Measurements from ENCODE around the gene NPBWR2. TPM values are rescaled to one million over a fixed set of nuclear protein-coding genes. Genes with fewer than 3 reads are reported as not detected.

Gene NPBWR2
- total RNA-seq, 1 donor from 2014 or later, result not detected

DNA sequence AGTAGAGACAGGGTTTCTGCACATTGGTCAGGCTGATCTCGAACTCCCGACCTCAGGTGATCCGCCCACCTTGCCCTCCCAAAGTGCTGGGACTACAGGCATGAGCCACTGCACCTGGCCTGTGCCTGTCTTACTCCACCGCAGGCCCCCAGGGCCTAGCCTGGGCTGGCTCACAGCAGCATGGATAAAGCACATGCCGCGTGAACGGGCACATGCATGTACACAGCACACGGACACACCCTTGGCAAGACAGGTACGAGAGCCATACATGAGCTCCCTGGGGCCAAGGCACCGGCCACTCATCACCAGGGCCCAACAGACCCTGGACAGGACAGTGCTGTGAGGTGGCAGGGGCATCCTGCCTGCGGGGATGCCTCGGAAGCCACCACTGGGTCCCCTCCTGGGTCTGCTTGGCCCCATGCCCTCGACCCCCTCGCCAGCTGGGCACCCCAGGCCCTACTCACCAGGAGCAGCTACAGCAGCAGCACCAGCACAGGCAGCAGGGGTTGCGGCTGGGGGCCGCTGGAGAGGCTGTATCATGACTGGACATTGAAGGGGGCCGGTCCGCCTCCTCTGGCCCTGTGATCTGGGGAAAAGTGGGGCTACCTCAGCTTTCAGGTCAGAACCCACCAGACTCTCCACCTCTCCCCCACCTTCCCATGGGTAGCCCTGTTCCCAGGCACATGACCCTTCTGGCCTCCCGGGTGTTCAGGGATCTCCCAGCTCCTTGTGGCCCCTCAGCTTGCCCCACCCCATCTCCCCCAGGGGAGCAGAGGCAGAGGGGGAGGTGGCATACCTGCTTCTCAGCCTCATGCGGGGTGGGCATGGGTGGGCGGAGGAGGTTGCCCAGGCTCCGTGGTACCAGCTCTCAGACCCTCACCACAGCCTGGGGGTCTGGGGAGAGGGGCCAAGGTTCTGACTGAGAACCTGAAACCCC lies 31.0 kb downstream of the NPBWR2 start:
- intact Hi-C loops (cut with micrococcal nuclease), result loop anchor here (5.0 kb wide), 3 partner anchors 449 to 1689 kb away; partner anchors contain the start of genes FNDC11, GMEB2 and RPS21

DNA sequence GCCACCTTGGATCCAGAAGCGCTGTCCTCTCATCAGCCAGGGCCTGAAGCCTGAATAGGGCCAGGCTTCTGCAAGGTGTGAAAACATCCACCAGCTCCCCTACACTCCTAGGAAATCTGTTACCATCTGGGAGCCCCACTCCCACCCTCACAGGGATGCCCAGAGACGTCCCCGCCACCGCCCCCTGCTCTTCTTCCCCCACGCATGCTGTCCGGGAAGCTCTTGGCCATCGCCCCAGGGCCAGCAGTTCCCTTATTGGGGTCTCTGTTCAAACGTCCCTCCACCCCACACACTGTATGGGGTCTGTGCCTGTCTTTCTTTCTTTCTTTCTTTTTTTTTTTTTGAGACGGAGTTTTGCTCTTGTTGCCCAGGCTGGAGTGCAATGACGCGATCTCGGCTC lies 31.8 kb downstream of the NPBWR2 start:
- intact Hi-C loops (cut with micrococcal nuclease), result loop anchor here (5.0 kb wide), 3 partner anchors 448 to 1688 kb away; partner anchors contain the start of genes FNDC11, GMEB2 and RPS21

DNA sequence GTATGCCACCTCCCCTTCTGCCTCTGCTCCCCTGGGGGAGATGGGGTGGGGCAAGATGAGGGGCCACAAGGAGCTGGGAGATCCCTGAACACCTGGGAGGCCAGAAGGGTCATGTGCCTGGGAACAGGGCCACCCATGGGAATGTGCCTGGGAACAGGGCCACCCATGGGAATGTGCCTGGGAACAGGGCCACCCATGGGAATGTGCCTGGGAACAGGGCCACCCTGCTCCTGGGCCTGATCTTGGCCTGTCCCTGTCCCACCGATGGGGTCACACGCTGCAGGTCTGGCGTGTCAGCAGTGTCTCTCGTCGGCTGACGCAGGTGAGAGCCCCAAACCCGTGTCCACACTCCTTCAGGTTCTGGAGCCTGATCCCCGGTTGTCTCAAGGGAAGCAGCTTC lies 32.4 kb downstream of the NPBWR2 start:
- intact Hi-C loops (cut with micrococcal nuclease), result loop anchor here (5.0 kb wide), 3 partner anchors 448 to 1688 kb away; partner anchors contain the start of genes FNDC11, GMEB2 and RPS21

DNA sequence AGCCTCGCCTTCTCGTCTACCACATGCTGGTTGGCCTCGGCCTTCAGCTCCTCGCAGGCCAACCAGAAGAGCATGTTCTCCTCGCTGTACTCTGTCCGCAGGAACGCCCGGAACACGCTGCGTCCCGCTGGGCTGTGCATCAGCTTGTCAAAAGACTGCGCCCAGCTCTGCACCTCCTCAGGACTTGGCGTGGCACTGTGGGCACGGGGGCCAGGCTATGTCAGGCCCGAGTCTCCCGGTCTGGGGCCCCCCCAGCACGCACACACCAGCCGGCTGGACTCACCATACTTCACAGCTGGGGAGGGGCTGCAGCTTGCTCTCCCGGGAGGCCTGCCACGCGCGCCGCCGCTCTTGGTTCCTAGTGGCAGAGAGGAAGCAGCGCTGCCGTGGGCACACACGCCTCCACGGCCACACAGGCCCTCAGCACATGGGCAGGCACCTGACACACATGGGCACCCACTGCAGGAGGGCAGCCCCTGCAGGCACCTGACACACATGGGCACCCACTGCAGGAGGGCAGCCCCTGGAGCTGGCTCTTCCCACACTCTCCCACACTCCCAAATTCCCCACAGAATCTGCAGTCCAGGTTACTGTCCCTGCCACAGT lies 33.1 kb downstream of the NPBWR2 start:
- intact Hi-C loops (cut with micrococcal nuclease), result no loop called here

DNA sequence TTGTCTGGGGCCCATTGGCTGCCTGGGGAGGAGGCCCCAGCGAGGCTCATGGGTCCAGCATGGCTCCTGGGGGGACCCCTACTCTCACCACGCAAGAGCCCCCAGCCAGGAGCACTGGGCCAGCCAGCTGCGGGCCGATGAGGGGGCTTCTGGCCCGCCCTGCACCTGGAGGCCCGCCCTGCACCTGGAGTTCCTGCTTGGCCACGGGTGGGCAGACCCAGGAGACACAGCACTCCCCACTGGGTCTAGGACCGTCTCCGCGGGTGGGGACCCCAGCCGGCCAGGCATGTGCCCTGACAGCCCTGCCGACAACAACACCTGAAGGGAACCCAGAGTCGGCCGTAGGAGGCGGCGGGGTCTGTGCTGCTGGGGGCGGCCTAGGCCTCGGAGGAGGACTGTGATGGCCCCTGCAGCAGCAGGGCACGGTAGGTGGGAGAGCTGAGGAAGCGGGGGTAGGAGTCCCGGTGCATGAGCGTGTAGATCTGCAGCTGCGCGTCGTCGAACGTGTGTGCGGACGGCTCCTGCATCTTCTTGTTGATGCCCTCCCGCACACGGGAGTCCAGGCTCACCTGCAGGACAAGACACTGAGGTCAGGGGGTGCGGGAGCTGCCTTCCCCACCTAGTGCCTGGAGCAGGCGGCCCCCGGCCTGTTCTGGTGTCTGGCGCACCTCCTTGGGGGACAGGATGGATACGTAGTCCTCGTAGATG lies 33.7 kb downstream of the NPBWR2 start:
- intact Hi-C loops (cut with micrococcal nuclease), result no loop called here

DNA sequence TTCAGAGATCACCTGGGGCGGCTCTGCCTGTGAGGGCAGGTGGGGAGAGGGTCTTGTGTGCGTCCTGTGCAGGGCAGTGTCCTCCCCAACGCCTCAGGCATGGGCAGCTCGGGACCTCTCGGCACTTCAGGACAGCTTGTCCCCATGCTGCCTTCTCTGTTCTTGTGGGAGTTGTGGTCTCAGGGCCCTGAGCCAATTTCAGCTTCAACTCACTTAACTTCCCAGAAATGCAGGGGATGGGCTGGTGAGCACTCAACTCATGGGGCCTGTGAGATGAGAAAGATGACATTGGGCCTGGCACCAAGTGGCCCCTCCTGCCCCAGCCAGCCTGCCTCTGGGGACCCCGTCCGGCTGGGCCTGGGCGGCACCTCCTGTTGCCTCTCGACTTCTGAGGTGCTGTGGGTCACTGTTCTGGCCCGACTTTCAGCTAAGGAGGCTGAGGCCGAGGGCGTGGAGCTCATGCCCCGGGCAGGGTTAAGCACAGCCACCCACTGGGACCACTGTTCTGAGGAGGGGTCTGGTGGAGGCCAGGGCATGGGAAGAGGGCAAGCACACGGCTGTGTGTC lies 34.8 kb downstream of the NPBWR2 start:
- intact Hi-C loops (cut with micrococcal nuclease), result no loop called here

DNA sequence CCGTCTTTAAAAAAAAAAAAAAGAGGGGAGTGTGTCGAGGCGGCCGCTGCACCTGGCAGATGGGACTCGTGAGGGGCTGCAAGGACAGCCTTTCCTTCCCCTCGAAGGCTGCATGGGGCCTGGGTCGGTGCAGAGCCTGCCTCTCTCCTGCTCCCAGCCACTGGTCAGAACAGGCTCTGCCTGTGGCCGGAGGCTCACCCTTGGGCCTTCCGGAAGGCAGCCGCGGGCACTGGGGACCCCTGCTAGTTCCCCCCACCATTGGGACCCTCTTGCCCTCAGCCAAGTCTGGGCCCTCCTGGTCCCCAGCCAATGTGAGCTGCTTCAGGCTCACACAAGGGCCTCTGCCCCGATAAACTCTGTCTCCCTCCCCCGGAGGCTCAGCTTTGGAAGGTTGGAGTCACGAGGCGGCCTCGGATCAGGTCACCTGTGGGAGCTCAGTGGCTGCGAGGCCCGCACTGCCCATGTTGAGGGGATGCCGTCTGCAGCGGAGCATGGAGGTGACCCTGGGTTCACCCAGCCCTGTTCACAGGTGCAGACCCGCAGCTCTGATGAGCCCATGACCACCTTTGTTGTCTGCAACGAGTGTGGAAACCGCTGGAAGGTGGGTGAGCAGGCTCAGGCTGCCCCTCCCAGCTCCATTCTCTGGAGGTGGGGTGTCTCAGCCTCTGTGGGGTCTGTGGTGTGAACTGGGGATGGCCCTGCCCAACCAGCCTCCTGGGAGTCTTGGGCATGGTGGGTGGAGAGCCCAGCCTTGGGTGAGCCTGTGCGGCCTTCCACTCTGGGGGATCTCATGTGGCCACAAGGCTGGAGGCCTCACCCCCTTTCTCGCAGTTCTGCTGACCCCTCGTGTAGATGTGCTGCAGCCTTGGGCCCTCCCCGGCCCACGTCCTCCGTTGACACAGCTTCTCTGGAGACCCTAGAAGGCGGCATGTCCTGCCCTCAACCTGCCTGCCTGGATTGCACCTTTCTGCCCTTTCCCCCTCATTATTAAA lies 35.7 kb downstream of the NPBWR2 start:
- intact Hi-C loops (cut with micrococcal nuclease), result no loop called here

DNA sequence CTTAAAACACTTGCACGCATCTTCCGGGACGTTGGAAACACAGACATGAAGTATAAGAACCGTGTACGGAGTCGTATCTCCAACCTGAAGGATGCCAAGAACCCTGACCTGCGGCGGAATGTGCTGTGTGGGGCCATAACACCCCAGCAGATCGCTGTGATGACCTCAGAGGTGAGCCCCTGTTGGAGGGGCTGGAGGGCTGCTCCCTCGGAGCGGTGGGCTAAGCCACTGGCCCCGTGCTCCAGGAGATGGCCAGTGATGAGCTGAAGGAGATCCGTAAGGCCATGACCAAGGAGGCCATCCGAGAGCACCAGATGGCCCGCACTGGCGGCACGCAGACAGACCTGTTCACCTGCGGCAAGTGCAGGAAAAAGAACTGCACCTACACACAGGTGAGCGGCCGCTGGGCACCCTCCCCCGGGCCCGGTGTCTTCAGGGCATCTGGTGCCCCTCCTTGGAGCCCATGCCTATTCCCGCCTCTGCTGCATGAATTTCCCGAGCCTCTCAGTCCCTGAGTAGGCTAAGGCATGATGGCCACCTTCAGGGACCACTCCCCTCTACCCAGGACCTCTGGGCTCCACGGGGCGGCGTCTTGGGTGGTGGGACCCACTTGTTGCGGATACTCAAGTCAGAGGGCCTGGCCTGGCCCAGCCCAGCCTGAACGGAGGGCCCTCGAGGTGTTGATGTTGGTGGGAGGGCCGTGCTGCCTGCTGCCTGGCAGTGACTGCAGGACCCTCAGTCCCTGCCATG lies 36.9 kb downstream of the NPBWR2 start:
- intact Hi-C loops (cut with micrococcal nuclease), result no loop called here

DNA sequence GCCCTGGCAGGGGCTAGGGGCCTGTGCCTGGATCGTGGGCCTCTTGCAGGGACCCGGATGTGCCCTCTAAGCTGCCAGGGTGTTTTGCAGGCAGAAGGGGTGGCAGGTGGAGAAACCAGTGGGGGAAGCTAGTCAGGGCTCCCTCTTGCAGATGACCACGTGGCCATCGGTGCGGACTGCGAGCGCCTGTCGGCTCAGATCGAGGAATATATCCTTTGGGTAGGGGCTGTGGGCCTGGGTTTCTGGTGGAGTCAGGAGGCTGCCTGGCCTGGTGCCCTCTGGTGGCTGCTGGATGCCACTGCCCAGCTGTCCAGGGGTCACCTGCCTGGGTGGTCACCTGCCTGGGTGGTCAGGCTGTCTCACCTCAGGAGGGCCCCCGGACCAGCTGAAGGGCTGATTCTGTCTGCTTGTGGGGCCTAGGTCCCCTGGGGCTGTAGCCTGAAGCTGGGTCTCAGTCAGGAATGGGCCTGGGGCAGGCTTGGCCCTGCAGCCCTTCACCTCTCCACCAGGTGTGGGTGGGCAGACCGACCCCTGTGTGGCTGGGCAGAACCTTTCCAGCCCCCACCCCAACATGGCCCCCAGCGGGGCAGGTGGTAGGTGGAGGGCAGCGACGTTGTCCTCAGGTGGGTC lies 37.6 kb downstream of the NPBWR2 start:
- intact Hi-C loops (cut with micrococcal nuclease), result no loop called here

DNA sequence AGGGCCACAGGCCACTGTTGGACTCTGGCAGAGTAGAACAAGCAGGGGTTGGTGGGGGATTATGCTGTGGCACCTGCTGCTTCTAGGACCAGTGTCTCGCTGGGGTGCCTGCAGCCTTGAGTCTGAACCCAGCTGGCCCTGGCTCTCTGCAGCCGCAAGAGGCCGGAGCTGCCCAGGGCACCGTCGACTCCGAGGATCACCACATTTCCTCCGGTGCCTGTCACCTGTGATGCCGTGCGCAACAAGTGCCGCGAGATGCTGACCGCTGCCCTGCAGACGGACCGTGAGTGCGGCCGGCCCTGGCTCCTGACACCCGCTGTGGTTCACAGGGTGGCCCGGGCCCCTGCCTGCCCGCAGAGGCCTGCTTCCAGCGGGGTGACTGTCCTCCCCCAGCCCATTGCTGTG lies 38.2 kb downstream of the NPBWR2 start:
- intact Hi-C loops (cut with micrococcal nuclease), result no loop called here

DNA sequence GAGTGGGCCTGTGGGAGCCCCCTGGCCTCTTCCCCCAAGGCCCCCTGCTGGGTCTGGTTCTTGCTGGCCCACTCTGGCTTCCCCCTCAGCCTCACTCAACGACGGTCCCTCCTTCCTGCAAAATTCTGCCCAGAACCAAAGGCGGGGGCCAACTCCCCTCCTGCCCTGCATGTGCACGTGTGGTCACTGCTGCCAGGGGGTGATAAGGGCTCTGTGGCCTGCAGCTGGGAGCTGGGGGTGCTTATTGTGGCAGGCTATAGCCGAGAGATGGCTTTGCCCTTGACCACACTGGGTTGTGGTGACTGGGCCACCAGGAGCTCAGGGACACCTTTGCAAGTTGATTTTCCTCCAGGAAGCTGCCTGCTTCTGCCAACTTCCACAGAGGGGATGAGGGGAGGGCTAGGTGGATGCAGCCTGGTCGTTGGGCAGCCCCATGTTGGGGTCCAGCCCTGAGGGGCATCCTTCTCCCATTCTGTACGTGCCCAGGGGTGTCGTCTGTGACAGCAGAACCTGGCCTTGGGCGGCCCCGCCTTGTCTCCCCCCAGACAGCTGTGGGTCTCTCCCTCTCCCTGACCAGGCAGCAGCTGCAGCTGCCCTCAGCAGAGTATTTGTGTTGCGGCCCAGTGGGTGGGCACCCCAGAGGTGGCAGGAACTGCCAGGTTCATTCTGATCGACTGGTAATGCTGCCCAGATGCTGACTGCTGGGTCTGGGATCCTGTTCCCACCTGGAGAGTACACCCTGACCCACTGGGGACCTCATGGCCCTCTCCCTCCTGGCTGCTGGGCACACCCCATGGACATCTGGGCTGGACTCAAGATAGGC lies 38.8 kb downstream of the NPBWR2 start:
- intact Hi-C loops (cut with micrococcal nuclease), result no loop called here

DNA sequence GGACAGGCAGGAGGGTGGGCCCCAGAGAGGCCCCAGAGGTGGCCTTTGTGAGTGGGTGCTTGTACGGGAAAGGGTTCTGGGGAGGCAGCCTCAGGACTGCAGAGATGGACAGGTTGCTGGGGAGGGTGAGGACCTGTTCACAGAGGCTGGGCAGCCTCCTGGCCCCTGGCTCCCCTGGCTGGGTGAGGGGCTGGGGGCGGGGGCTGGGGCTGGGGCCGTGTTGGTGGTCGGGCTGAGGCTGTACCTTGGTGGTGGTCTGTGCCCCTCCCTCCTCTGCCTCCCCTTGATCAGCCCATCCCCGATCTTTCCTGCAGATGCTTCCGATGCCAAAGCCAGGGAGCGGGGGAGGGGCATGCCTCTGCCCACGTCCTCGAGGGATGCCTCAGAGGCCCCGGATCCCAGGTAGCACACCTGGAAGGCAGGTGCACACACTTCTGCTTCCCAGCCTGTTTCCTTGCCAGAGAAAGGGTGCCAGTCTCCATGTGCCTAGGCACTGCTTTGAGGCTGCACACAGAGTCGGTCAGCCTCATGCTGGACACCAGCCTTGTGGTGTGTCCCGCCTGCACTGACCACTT lies 39.5 kb downstream of the NPBWR2 start:
- intact Hi-C loops (cut with micrococcal nuclease), result no loop called here

DNA sequence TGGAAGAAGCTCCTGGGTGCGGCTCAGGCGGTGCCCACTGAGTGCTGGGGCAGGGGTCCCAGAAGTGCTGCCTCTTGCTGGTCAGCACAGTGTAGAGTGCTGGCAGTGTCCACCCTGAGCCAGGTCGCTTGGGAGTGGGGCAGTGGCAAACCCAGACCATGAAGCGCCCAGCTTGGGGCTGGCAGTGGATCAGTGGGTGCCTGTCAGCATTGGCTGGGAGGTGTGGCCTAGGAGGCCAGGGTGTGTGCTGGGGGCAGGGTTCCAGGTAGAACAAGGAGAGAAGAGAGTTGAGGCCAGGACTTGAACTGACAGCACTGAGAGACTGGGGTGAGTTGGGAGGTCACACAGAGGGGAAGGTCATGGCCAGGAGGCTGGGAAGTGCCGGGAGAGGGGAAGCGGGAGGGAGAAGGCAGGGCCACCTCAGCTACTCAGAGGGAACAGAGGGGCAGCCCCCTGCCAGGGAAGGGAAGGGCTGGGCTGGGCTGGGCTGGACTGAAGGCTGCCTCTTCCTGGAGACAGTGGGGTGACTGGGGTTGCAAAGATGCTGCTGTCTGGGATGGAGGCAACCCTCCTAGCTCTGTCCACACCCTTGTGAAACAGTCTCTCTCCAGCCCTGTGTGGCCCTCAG lies 40.2 kb downstream of the NPBWR2 start:
- intact Hi-C loops (cut with micrococcal nuclease), result no loop called here

DNA sequence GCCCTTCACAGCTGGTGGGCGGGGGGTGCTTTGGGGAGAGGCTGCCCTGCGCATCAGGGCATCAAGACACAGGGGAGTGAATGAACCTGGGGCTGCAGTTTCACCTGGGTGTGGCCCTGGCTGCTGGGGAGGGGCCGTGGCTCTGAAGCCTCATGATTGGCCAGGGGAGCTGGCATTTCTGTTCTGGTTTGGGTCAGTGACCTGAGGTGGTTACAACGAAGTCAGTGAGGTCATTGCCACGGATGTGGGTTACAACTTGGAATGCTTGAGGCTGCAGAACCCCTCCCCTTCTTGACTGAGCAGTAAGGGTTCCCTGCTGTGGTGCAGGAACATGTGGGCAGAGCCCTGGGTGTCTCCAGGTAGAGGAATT lies 41.4 kb downstream of the NPBWR2 start:
- intact Hi-C loops (cut with micrococcal nuclease), result loop anchor here (1.0 kb wide), 2 partner anchors 11 to 546 kb away; partner anchors contain the start of gene PPDPF

DNA sequence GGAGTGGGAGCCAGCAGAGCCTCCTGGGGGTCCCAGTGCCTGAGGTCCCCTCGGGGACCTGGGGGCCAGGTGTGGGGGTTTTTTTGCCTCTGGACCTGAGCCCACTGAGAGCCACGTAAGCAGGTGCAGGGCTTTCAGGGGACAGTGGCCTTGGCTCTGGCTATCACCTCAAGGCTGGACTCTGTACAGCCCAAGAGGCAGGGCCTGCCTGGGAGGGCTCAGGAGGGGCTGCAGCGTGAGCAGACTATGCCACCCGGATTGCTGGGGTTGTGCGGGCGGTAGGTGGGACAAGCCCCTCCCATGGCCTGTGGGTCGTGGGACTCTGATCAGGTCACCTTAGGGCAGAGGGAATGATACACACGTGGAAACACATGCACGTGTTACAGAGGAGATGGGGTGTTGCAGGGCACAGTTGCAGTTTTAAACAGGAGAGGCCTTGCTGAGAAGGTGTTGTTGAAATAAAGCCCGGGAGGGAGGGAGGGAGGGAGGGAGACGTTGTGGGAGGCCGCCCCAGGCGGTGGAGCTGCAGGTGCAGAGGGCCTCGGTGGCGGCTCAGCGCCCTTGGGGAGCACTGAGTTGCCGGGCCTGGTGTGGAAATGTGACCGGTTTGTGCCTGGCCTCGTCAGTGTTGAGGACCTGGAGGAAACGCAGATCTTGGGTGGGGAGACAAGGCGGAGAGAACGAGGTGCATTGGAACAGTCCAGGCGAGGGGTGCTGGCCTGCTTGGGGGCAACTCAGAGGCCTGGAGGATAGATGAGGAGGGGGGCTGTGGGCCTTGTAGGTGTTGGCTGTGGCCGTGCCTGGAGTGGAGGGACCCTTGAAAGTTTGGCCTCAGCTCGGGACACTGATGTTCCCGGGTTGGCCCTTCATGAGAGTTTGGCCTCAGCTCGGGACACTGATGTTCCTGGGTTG lies 42.0 kb downstream of the NPBWR2 start:
- intact Hi-C loops (cut with micrococcal nuclease), result no loop called here

DNA sequence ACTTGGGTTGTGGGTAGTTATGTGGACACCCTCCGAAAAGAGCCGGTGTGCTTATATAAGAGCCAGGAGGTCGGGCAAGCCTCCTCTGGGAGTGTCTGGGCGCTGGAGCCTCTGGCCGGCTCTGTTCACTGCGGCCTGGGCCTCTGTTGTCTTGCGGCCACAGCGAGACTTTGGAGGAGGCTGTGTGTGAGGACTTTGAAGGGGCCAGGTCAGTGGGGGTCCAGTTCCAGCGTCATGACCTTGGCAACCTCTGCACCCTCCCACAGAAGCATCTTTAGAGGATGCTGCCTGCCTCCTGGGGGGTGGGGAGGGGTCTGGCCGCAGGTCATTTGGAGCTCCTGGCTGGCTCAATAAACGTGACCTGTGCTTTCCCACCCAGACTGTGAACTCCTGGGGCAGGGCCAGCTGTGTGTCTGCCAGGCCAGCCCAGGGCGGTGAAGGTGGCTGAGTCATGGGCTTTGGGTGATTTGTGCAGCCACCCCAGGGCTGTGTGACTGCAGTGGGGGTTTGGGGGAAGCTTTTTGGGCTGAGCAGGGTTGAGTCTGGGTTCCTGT lies 43.1 kb downstream of the NPBWR2 start:
- intact Hi-C loops (cut with micrococcal nuclease), result loop anchor here (5.0 kb wide), 2 partner anchors 357 to 847 kb away; partner anchors contain the start of genes ARFRP1, YTHDF1 and ZGPAT
